ENCODE measurements around the gene PUDP.

- TF ChIP-seq POLR2A (IDR thresholded peaks at IDR 0.05) (no peak), CTCF (IDR thresholded peaks at IDR 0.05) (no peak)
Observed at GRCh38 chrX:7077241-7078230, 70.4 kb downstream of the PUDP start.
